GM18508 (cell line): Measurements from ENCODE around the gene CHMP4B.

ENCODE experiments used
- ATAC-seq: cut with Tn5 transposase; IDR thresholded peaks from one replicate; pipeline ENCODE4 v1.9.1; 2021; ENCODE audit warnings: moderate number of reproducible peaks; ENCODE audit not compliant: insufficient read depth, unreplicated experiment

CHMP4B gene, protein sequence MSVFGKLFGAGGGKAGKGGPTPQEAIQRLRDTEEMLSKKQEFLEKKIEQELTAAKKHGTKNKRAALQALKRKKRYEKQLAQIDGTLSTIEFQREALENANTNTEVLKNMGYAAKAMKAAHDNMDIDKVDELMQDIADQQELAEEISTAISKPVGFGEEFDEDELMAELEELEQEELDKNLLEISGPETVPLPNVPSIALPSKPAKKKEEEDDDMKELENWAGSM

DNA sequence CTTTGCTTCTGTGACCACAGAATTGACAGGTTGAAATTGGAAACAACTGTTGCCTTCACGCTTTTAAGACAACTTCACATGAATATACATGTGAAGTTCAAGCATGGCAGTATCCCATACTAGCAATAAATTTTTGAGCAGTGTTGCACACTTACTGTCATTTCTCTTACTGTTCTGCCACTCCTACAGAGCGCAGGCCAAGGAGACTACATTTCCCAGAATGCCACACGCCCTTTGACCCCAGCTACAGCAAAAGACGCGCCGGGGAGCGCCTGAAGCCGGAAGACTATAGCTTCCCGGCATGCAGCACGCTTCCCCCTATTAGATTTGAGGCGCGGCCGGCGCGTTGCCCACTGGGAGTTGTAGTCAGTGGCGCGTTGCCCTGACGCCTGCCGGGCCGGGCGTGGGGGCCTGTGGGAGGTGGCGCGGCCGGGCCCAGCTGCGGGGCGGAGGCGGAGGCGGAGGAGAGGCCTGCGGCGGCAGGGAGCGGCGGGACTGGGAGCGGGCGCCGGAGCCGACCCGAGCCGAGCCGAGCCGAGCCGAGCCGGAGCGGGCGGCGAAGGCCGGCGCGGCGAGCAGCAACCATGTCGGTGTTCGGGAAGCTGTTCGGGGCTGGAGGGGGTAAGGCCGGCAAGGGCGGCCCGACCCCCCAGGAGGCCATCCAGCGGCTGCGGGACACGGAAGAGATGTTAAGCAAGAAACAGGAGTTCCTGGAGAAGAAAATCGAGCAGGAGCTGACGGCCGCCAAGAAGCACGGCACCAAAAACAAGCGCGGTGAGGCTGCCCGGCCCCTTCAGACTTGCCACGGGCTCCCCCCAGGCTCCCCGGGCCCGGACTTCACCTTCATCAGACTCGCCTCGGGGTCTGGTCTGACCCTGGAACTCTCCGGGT lies at the start of gene CHMP4B:
Gene CHMP4B, plus strand, starts transcription at position 464 of the 891 bp plus-strand sequence. Its CDS starts 121 bp downstream, at position 585.
- ATAC-seq = peak; percentile 78

DNA sequence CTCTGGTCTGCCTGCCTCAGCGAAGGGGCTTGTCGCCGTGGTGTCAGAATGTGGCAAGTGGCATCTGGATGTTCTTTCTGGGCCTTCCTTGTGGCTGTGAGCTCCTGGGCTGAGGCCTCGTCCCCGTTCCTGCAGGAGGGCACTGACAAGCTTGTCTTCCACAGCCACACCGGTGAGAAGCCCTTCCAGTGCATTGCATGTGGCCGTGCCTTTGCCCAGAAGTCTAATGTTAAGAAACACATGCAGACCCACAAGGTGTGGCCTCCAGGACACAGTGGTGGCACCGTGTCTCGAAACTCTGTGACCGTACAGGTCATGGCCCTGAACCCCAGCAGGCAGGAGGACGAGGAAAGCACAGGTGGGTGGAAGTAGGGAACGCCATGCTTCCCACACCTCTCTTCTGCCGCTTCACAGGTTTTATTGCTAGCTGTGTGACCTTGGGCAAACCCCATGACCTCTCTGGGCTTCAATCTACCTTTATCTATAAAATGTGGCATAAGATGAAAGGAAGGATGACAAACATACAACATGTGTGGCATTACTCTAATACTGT lies 49.4 kb upstream of the CHMP4B start:
- ATAC-seq = no peak

DNA sequence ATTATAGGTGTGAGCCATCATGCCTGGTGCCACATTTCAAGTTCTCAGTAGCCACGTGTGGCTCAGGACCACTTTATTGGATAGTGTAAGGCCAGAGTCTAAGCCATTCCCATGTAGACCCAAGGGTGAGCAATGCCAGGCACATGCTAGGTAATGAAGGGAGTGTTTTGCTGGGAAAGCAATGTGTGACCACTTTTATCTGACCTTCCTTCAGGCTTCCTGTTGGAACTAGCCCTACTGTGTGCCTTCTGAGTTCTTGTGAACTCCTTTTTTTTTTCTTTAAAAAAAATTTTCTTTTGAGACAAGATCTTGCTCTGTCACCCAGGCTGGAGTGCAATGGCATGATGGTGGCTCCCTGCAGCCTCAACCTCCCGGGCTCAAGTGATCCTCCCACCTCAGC lies 46.0 kb upstream of the CHMP4B start:
- ATAC-seq = no peak

DNA sequence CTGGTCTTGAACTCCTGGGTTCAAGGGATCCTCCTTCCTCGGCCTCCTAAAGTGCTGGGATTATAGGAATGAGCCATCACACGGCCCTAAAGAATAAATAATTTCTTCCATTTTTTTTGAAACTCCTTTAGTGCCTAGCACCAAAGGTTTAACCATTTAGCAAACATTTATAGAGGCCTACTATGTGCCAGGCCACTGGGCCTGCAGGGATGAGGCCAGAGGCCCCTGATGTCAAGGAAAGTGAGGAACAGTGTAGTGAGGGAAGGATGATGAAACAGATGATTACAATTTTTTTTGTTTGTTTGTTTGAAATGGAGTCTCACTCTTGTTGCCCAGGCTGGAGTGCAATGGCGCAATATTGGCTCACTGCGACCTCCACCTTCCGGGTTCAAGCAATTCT lies 45.6 kb upstream of the CHMP4B start:
- ATAC-seq = no peak

DNA sequence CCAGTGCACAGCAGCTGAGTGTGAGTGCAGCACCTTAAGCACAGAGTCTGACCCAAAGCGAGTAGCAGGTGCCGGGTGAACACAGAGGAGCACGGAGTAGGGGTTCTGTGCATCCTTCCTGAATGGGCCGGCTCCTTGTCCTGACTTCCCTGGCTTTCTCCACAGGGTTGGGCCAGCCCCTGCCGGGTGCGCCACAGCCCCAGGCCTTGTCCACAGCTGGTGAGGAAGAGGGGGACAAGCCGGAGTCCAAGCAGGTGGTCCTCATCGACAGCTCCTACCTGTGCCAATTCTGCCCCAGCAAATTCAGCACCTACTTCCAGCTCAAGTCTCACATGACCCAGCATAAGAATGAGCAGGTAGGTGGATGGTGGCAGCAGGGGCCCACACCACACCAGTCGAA lies 44.5 kb upstream of the CHMP4B start:
- no peak for ATAC-seq

DNA sequence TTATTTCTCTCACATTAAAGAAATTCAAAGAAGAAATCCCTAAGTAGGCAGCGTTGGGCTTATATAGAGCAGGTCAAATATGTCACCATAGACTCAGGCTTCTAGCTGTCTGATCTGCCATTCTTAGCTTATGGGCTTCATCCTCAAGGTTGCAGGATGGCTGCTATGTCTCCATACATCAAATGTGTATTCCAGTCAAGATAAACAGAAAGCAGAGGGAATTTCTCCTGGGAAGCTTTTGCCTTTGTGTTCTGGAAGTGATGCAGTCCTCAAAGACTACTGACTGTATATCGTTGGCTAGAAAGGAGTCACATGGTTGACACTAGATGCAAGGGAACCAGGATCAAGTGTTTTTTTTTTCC lies 43.4 kb upstream of the CHMP4B start:
- no peak for ATAC-seq

DNA sequence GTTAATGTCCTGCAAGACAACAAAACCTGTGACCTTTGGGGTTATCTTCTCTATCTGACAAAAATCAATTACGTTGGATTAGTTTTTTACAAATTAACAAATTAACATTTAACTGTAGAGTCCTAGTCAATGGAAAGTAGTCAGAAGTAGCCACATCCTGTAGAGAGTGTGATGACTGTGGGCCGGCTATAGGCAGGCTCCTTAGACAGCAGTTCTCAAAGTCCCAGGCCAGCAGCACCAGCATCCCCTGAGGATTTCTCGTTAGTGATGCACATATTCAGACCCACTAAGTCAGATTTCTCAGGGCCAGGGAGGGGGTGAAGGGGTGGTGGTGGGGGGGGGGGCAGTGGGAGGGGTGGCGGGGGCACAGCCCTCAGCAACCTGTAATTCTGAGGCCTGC lies 42.1 kb upstream of the CHMP4B start:
- no peak for ATAC-seq

DNA sequence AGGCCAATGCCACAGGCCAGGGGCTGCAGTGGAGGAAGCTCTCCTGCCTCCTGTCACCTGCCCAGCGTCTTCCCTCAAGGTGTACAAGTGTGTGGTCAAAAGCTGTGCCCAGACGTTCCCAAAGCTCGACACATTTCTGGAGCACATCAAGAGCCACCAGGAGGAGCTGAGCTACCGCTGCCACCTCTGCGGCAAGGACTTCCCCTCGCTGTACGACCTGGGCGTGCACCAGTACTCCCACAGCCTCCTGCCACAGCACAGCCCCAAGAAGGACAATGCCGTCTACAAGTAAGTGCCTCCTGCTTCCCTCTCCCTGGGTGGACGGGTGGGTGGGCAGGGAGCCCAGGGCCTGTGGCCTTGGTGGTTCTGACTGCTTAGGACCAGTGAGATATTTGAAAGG lies 41.1 kb upstream of the CHMP4B start:
- ATAC-seq = no peak

DNA sequence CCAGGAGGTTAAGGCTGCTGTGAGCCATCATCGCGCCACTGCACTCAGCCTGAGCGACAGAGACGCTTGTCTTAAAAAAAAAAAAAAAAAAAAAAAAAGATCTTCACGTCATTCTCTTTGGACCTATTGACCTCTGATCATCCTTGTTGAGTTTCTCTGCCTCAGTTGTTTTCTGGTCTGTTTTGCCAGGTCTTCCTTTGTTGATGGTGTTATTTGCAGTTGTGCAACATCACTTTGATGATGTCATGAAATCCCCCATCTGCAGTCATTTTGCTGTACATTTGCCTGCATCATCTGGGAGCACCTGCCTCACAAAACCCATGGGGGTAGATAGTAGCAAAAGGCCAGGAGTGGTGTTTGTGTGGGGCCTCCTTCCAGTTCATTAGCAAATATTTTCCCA lies 39.2 kb upstream of the CHMP4B start:
- ATAC-seq = no peak

DNA sequence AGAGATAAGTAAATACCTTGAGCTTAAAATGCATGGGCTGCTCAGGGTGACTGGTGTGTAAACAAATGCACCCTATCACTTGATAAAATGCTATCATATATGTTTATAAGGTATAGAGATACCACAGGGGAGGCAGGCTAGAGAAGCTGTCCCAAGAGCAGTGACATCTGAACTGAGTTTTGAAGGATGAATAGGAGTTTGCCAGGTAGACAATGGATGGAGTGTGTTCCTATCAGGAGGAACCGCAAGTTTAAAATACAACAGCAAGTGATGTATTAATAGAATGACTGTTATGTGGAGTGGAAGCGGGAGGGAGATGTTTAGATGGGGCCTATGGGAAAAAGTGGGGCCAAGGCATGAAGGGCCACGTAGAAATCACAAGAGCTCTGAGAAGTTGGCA lies 38.7 kb upstream of the CHMP4B start:
- ATAC-seq = no peak

DNA sequence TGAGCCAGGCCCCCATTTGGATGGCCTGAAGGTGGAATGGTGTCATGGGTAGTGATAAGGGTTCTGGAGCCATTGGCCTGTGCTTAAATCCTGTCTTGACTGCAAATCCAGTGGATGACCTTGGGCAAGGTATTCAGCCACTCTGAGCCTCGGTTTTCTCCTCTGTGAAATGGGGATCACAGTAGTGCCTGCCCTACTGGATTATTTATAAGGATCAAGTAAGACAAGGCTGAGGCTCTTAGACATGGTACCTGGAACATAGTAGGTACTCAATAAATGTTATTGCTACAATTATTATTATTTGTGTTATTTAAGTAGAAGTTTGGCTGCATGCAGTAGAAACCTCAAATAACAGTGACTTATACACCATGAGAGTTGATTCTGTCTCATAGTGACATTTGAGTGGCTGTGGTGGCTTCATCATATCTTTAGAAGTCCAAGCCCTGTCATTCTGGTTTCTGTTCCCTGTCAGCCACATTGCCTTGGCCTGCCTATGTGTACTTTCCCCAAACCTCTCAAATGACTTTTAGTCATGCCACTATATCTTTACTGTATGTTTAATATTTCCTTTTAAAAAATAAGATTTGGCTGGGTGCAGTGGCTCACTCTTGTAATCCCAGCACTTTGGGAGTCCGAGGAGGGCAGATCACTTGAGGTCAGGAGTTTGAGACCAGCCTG lies 37.6 kb upstream of the CHMP4B start:
- ATAC-seq = no peak

DNA sequence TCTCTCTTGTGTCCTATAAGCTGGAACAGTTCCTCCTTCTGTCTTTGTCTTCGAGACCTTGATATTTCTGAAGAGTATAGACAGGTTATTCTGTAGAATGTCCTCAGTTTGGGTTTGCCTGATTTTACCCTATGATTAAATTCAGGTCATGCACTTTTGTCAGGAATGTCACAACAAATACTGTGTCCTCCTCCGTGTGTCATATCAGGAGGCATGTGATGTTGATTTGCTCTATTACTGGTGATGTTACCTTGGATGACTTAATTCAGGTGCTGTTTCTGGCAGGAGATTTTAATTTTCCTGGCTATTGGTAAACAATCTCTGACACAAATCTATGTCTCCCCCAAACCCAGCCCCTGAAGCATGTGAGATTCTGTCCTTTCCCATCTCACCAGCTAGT lies 33.3 kb upstream of the CHMP4B start:
- ATAC-seq = no peak

DNA sequence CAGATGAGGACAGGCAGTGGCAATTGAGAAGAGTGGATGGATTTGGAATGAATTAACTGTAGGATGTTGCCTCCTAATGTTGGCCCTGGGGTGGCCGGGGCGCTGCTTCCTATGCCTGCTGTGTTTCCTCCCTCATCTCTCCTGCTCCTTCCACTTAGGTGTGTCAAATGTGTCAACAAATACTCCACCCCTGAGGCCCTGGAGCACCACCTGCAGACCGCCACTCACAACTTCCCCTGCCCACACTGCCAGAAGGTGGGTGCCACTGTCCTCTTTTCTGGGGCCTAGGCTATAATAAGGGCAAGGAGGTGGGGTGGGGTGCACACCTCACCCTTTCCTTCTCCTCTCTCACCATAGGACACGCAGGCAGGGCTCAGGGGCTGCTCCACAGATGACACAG lies 30.0 kb upstream of the CHMP4B start:
- no peak for ATAC-seq

DNA sequence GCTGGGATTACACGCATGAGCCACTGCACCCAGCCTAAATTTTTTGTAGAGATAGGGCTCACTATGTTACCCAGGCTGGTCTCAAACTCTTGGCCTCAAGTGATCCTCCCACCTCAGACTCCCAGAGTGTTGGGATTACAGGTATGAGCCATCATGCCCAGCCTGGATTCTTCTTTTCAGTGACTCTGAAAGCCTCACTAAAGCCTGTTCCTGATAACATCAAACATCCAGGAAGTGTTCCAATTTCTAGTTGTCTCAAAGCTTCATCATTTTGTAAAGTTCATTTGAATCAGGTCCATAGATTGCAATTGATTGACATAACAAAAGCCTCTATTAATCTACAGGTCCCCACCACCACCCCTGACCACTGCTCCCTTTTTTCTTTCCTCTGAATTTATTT lies 29.2 kb upstream of the CHMP4B start:
- ATAC-seq = no peak

DNA sequence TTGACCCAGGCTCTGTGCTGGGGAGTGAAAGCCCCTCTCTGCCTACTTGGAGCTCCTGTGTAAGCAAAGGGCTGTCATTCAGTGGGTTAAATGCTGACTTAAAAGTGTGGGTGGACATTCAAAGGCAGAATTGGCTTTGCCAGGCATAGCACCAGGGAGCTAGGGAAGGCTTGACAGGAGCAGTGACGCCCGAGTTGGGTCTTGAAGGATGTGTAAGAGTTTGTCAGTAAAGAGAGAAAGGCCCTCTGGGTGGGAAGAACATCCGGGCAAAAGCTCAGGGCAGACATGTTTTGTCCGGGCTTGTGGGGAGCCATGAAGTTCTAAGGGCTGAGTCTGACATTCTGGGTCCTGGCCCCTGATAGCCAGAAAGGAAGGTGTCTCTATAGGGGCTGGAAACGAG lies 27.9 kb upstream of the CHMP4B start:
- no peak for ATAC-seq

DNA sequence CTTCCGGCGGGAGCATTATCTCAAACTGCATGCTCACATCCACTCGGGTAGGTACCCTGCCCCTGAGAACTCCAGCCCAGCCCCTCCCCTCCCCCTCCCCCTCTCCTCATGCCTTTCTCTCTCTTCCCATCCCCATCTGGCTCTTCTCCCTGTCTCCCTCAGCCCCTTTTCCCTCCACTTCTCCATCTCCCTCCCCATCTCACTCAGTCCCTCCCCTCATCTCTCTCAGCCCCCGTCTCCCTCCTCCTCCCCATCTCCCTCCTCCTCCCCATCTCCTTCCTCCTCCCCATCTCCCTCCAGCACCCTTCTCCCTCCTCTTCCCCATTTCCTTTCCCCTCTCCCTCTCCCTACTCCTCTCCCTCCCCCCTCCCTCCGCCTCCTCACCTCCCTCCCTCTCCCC lies 27.3 kb upstream of the CHMP4B start:
- ATAC-seq = no peak

DNA sequence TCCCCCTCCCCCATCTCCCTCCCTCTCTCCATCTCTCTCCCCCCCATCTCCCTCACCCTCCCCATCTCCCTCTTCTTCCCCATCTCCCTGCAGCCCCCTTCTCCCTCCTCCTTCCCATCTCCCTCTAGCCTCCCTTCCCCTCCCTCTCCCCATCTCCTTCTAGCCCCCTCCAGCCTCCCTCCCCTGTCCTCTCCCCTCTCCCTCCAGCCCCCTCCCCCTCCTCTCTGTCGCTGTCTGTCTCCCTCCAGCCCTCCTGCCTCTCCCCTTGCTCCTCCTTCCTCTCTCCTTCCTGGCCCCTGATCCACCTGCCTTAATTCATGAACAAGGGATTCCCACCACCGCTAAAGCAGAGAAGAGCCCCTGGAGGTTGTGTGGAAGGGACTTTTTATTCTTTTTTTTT lies 26.9 kb upstream of the CHMP4B start:
- ATAC-seq = no peak

DNA sequence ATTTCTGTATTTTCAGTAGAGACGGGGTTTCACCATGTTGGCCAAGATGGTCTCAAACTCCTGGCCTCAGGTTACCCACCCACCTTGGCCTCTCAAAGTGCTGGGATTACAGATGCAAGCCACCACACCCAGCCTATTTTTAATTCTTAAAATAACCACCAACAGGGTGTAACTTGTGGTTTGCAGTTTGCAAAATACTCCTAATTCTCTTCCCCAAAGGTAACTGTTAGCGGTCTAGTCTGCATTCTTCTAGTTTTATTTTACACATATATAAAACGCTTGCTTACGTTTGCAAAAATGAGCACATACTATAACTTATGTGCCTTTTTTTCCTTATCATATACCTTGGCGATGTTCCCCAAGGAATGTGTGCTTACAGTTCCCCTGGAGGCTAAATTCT lies 25.6 kb upstream of the CHMP4B start:
- ATAC-seq = no peak

DNA sequence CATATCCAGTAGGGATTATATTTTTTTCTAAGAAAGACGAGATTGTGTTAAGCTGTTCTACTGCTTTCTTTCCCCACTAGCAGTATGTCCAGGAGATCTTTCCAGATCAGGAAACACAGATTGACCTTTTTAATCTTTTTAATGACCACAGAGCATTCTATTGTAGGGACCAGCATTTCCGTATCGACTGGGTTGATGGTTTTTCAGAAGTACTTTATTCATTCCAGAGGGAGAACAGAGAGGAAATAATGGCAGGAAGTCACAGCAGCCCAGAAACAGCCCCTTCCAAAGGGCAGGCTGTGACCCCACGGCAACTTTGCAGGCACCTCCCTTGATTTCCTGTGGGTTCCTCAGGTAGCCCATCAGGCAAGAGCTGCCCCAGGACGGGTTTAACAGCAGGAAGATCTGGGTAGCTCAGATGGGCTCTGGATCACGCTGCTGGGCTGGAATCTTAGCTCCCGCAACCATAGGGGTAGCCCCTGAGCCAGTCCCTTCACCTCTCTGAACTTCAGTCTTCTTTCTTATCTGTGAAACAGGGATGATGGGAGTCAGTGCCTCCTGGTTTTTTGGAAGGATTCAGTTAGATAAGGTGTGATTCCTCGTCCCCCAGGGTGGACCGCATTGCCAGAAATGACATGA lies 23.8 kb upstream of the CHMP4B start:
- no peak for ATAC-seq

DNA sequence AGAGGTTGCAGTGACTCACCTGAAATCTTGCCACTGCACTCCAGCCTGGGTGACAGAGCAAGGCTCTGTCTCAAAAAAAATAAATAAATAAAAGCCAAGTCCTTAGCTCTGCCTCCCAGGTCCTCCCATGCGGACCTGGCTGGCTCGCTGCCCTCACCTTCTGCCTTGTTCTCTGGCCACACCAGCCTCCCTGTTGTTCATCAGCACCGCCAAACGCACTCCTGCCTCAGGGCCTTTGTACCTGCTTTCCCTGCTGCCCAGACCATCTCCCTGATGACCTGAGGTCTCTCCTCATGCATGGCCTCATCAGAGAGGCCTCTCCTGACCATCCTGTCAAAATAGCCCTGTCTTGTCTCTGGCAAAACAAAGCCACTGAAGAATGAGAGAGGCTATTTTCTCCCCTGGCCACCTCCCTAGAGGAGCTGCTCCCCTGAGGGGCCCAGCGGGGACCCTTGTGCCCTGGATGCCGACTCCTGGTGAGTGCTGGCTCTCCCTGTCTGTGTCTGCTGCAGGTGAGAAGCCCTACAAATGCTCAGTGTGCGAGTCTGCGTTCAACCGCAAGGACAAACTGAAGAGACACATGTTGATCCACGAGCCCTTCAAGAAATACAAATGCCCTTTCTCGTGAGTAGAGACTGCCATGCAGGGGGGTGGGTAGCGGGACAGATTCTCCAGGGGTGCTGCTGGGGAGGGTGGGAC lies 22.6 kb upstream of the CHMP4B start:
- ATAC-seq = no peak
